Fibroblast of the conjunctiva (primary cell): ENCODE data around the gene PLCB3.

Experiments used
- DNase-seq: peaks from one replicate; pipeline ENCODE4 v3.0.0-alpha.2; 2010; ENCODE audit warnings: low read depth

The PLCB3 gene

DNA sequence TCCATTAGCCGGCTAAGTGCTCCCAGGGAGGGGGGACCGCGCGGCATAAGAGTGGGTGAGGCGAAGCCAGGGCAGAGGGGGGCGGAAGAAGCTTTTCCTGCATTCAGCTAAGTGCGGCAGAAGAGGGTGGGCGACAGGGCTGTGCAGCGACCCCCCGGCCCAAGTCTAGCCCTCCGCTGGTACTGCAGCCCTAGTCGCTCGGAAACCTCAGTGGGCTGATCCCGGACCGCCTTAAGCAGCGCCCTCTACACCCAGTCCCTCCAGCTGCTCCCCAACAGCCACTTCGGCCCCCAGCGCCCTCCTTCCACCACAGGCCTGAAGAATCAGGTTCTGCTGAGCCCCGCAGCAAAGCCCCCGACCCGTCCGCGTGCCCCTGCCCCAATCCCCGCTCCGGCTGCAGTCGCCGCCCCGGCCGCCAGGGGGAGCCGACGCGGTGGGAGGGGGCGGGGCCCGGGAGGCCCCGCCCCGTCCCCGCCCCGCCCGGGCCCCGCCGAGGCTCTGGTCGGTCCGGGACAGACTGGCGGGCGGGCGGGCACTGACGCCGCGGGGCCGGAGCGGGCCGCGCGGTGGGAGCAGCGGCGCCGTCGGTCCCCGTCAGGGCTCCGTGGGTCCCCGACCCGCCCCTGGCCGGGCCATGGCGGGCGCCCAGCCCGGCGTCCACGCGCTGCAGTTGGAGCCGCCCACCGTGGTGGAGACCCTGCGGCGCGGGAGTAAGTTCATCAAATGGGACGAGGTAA is at the start of gene PLCB3:
TSS of gene PLCB3 (plus strand) at position 515 of the 737 bp plus-strand sequence. CDS start at position 635, 120 bp downstream.
- DNase-seq = no peak

DNA sequence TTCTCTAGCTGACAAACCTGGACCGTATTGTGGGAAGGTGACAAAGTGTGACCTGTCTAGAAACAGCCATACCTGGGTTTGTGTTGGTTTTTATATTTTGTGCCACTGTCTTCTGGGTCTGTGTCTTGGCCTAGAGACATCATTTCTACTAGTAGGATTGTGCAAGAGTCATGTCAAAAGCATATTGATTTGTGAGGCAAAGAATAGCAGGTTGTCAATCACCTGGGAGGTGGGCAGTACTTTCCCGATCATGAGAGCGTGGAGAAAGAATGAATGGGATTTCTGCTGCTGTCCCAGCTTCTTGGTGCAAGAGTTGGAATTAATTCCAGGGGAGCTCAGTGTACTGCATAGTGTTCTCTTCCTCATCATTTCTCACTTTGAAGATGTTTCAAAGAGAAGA is 49.8 kb upstream of the PLCB3 start:
- no peak for DNase-seq

- DNase-seq = no peak
These were observed 48.3 kb upstream of the PLCB3 start for GRCh38 chr11:64202992-64203391.

GRCh38 chr11:64203421-64204079 is 47.8 kb upstream of the PLCB3 start:
- no peak for DNase-seq

DNA sequence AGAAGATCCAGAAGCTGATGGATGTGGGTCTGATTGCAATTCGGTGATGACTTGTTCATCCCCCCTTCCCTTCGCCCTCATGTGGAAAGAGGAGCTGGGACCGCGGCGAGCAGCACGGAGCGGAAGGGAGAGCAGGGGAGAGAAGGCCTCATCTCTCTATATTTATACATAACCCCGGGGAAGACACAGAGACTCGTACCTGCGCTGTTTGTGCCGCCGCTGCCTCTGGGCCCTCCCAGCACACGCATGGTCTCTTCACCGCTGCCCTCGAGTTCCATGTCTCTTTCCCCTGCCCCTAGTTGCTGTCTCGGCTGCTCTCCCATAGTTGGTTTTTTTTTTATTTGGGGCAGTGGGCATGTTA is 47.3 kb upstream of the PLCB3 start:
- no peak for DNase-seq

DNA sequence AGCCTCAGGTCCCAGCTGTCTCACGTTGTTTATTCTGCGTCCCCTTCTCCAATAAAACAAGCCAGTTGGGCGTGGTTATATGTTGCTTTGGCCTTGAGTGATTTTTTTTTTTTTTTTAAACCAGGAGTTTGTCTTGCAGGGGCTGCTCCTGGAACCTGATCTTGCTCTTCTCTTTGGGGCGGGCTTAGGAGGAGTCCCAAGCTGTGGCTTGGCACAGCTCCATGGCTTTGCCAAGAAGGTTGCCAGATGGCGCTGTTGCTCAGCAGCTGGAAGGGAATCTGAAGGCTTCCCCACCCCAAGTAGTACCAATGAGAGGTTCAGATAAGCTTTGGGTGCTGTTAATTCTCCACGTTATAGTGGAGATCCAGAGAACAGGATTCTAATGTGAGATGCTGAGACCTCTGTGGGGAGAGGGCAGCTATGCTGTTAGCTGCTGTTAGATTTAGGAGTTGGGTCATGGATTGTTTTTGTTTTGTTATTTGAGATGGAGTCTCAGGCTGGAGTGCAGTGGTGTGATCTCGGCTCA is 46.8 kb upstream of the PLCB3 start:
- DNase-seq = peak; percentile 96

- no peak for DNase-seq
These were observed 44.7 kb upstream of the PLCB3 start, which contains the start of gene FERMT3 for GRCh38 chr11:64206457-64207255. FERMT3 (plus strand) TSS chr11:64206721; CDS start chr11:64207365, 644 bp downstream.

- no peak for DNase-seq
These were observed 43.9 kb upstream of the PLCB3 start for GRCh38 chr11:64207256-64208085.

DNA sequence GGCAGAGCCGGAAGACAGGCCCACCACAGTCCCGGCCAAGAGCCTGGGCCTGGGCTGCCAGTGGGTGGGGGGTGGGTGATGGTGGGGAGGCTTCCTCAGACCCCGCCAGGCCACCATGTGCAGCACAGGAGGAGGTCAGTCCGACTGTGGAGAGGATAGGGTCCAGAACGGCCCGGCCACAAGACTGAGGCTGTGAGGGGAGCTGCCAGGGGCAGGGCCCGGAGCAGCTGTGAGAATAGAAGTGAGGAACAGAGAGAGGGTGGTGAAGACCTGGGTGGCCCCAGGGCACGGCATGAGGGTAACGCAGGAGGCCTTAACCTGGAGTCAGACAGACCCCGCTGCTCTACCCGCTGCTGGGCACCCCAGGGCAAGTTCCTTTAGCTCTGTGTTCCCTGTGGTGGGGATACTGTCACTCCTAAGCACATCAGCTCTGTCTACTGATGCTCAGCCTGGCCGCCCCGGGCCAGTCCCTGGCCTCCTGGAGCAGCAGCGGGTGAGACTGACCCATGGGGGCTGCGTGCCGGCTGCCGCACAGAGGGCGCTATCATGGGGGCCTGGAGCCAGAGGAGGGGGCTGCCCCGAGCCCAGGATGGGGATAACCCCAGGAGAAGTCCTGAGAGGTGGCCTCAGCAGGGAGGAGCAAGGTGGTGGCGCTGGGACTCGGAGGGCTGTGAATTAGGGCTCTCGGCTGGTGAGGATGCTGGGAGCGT is 43.1 kb upstream of the PLCB3 start:
- no peak for DNase-seq

DNA sequence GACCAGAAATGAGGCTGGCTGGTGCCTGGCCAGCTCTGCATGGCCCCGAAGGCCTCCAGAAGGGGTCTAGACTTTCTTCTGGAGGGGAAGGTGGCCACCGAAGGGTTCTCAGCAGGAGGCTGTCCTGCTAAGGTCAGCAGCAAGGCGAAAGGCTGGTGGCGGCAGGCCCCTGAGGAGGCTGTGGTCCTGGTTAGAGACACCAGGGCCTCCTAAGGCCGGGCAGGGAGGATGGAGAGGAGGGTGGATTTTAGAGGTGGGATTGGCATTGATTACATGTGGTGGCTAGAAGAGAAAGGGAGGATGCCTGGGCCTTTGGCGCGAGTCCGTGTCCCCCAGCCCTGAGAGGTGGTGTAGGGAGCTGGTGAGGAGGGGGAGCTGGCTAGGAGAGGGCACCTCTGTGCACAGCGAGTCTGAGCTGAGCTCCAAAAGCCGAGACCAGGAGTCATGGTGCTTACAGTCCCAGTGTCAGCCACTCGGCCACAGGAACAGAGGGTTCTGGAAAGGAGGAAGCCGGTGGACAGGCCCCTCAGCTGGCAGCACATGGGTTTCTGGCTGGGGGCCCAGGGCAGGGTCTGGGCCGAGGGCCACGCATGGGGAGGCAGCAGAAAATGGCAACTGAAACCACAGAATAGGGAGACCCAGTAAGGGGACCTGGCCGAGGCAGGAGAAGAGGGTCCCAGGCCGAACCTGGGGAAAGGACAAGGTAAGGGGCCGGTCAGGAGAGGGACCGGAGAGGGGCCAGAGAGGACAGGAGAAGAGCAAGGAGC is 42.4 kb upstream of the PLCB3 start:
- no peak for DNase-seq

- DNase-seq = no peak
These were observed 41.8 kb upstream of the PLCB3 start for GRCh38 chr11:64209563-64209843.

DNA sequence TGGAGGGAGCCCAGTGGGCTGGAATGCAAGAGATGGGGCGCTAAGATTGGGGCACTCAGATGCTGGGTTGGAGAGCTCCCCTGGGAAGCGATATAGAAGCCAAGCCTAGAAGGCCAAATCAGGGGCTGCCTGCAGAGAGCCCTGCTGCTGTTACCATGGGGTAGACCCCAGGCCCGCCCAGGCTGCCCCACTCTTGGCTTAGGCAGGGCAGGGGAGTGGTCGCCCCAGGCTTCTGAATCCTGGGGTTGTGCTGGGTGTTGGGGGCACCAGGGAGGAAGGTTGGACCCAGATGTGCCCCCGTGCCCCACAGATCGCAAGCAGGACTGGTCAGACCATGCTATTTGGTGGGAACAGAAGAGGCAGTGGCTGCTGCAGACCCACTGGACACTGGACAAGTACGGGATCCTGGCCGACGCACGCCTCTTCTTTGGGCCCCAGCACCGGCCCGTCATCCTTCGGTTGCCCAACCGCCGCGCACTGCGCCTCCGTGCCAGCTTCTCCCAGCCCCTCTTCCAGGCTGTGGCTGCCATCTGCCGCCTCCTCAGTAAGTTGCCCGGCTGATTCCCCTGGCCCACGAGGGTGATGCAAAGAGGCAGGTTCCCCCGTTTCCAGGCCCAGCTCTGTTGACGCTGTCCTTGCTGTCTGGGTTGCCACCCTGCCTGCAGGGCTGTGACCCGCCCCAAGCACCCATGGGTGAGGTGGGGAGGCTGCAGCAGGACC is 40.9 kb upstream of the PLCB3 start:
- DNase-seq = no peak

GRCh38 chr11:64211181-64211872 is 40.0 kb upstream of the PLCB3 start:
- DNase-seq = no peak

DNA sequence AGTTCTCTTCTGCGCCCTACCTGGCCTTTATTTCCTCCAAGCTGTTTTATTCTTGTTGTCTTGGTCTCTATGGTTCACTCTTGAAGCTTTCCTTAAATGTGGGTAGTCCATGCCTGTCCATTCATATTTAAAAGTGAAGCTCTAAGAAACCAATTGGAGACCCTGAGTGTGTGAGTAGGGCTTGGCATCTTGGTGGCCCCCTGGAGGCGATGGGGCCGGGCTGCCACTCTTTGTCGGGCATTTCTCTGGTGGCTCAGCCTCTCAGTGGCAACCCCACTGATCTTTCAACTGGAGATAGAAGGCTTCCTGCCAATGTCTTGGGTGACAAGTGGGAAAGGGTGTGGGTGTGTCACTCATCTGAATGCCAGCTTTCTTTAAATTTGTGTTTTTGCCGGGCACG is 34.5 kb upstream of the PLCB3 start:
- DNase-seq = no peak

- no peak for DNase-seq
These were observed 32.5 kb upstream of the PLCB3 start for GRCh38 chr11:64218628-64219353.

- no peak for DNase-seq
These were observed 32.0 kb upstream of the PLCB3 start for GRCh38 chr11:64219354-64219684.

DNA sequence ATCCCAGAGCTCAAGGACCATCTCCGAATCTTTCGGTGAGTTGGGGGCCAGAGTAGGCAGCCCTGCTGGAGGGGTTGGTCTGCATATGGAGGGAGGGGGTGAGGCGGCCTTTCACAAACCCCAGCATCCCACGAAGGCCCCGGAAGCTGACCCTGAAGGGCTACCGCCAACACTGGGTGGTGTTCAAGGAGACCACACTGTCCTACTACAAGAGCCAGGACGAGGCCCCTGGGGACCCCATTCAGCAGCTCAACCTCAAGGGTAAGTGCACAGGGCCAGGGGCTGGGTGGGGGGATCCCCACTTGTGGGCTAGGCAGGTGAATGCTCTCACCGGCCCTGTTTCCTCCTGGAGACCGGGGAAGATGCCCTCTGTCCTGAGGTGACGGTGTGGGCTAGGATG is 31.6 kb upstream of the PLCB3 start:
- DNase-seq = no peak

- DNase-seq = no peak
These were observed 31.1 kb upstream of the PLCB3 start for GRCh38 chr11:64220271-64220670.

DNA sequence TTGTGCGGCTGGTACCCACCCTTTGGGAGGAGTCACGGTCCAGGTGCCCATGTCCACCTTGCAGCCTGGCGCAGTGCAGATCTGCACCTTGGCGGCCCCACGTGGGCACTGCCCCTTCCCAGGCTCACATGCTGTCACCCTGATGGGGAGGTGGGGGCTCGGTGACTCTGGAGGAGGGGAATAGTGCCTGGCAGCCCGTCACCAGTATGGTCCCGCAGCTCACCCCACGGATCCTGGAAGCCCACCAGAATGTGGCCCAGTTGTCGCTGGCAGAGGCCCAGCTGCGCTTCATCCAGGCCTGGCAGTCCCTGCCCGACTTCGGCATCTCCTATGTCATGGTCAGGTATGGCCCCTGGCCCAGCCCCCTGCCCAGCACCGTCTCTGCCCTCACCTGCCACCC is 30.5 kb upstream of the PLCB3 start:
- DNase-seq = no peak
